Heart left ventricle (tissue), 16 donors: ENCODE results near the gene CD2BP2. TPM values are rescaled to one million over a fixed set of nuclear protein-coding genes. Genes with fewer than 3 reads are reported as not detected.
A peak's percentile ranks its signal among the peaks of the same experiment; 100 is the strongest.
"Not testable (repeated sequence)": the region's sequence is repeated elsewhere in the genome, so short reads cannot be mapped to it uniquely, and the experiment has no call there.

Experiments
- ATAC-seq, 4 donors: fragments of 200-7000 bp; cut with Tn5 transposase; one replicate each; pipeline ENCODE4 v1.9.1; 2020 to 2022; ENCODE audit warnings: moderate library complexity in 4 of 4, mild to moderate bottlenecking in 3 of 4, moderate number of reproducible peaks in 1 of 4
- DNase-seq, 5 donors: peaks; one replicate each; pipeline ENCODE4 v3.0.0-alpha.2; 2020
- H3K27ac ChIP-seq, 12 donors: fragments of 200-600 bp; sonication (generic) in 4 of 12; one replicate each; pipeline versions ENCODE4 v1.5.0 to v1.8.0; 2016 to 2022; ENCODE audit warnings: mild to moderate bottlenecking in 2 of 12
- H3K27me3 ChIP-seq, 9 donors: fragments of 200-600 bp; sonication (generic) in 2 of 9; one replicate each; pipeline versions ENCODE4 v1.5.1 to v1.8.0; 2016 to 2022; ENCODE audit warnings: mild to moderate bottlenecking in 3 of 9
- H3K36me3 ChIP-seq, 9 donors: fragments of 200-600 bp; sonication (generic) in 2 of 9; one replicate each; pipeline versions ENCODE4 v1.5.0 to v1.8.0; 2018 to 2022; ENCODE audit warnings: mild to moderate bottlenecking in 2 of 9
- H3K4me1 ChIP-seq, 12 donors: fragments of 200-600 bp; sonication (generic) in 4 of 12; one replicate each; pipeline versions ENCODE4 v1.5.0 to v1.8.0; 2016 to 2022; ENCODE audit warnings: mild to moderate bottlenecking in 3 of 12
- H3K4me3 ChIP-seq, 12 donors: fragments of 200-600 bp; sonication (generic) in 4 of 12; one replicate each; pipeline versions ENCODE4 v1.5.0 to v1.8.0; 2017 to 2022; ENCODE audit warnings: mild to moderate bottlenecking in 9 of 12, moderate library complexity in 4 of 12
- H3K9me3 ChIP-seq, 12 donors: fragments of 200-600 bp; sonication (generic) in 4 of 12; one replicate each; pipeline versions ENCODE4 v1.5.0 to v1.8.0; 2016 to 2022; ENCODE audit warnings: mild to moderate bottlenecking in 1 of 12
- POLR2A ChIP-seq, 2 donors: fragments of 450-650 bp; IDR thresholded peaks; one replicate each; pipeline ENCODE4 v1.6.1; 2017; ENCODE audit warnings: antibody characterized with exemption in 2 of 2, mild to moderate bottlenecking in 2 of 2, moderate library complexity in 2 of 2
- WGBS, 4 donors: extraction: QIAGEN DNeasy Blood & Tissue Kit in 2 of 4; methylation state at CpG; one replicate each; pipeline versions ENCODE4 v1.1.5 to v1.1.7; 2013 to 2018; 5-methylcytosine and 5-hydroxymethylcytosine counted together
- intact Hi-C, 10 donors: fragments of 100-400 bp; cut with DNase I; formaldehyde crosslinking; loops; one replicate each; pipeline versions ENCODE4 v1.11.1 to v1.14.2; 2022
- polyA plus RNA-seq, 2 donors: library from polyadenylated mRNA; stranded (reverse); fragments of 200-250 nt; gene quantifications; one replicate each; pipeline ENCODE4 v1.2.3, GENCODE V29; 2013
- total RNA-seq, 9 donors: library from RNA; depleted of rRNA in 2 of 9; stranded (reverse); fragments of >200 nt in 2 of 9; fragmentation: NEBNext Ultra II Directional in 3 of 9; extraction: Animal tissue kit (Norgen Biotek cat#: 25700) in 3 of 9; gene quantifications; one replicate each; pipeline versions ENCODE4 v1.1.0 to v1.2.4, GENCODE V29; 2016 to 2023
- TF ChIP-seq, protein P1 (sequence below), 12 donors: fragments of 200-600 bp; sonication (generic) in 4 of 12; IDR thresholded peaks; one replicate each; pipeline versions ENCODE4 v1.5.0 to v1.8.0; 2018 to 2022; ENCODE audit warnings: antibody characterized with exemption in 12 of 12, mild to moderate bottlenecking in 5 of 12
- donor health status: ischemic (EF 13 %, LVEDD 7.1; RV severe dilation, severe dysfunction).
- donor health status: healthy with polysubstance abuse.
- donor health status: DM: no; HTN: yes; CAD: no.
- donor health status: DM: no; HTN: no; CAD: no.
- donor health status: ischemic (EF 25% LVEDD 6.9; RV normal size, moderate dysfunction).
- donor health status: ischemic (EF 25% LVEDD 5.7; RV mildly dilated, moderate dysfunction).
- donor health status: healthy.
- donor health status: DM: yes; HTN: yes; CAD: no.
- donor health status: ischemic (EF 35%, LVEDD 5.7; RV mildly dilated, moderate dysfunction).
- donor health status: nonischemic (EF 11% LVEDD 7.7; RV severe dilation, severe dysfunction).
- donor health status: DM: yes; HTN: yes; CAD: no.
- donor health status: PGD.
- donor health status: ischemic (EF 29% LVEDD 5.4; RV normal size, mild dysfunction).
- donor health status: nonischemic (EF 23%, LVEDD 6.1; RV moderate dilation, normal function).

Gene CD2BP2
- total and polyA plus RNA-seq, 11 donors: 21.5 to 54.5 (median 39.8) TPM

- Histone ChIP-seq H3K4me3 (no peak overlapping the region), H3K9me3 (no peaks in the 10 kb centered on the region), H3K27me3 (no peaks in the 10 kb centered on the region), H3K36me3 (peaks cover 0 to 22% (median 16%) of the 10 kb centered on the region in 9 donors), H3K27ac (no peak overlapping the region), H3K4me1 (peaks cover 0 to under 1% (median 0%) of the 10 kb centered on the region in 12 donors)
- 95 to 98% (median 95%) methylated on average over 3 of the region's 3 CpGs for WGBS, 4 donors
- TF ChIP-seq POLR2A (IDR thresholded peaks at IDR 0.05): no peak
- TF ChIP-seq, protein P1, sequence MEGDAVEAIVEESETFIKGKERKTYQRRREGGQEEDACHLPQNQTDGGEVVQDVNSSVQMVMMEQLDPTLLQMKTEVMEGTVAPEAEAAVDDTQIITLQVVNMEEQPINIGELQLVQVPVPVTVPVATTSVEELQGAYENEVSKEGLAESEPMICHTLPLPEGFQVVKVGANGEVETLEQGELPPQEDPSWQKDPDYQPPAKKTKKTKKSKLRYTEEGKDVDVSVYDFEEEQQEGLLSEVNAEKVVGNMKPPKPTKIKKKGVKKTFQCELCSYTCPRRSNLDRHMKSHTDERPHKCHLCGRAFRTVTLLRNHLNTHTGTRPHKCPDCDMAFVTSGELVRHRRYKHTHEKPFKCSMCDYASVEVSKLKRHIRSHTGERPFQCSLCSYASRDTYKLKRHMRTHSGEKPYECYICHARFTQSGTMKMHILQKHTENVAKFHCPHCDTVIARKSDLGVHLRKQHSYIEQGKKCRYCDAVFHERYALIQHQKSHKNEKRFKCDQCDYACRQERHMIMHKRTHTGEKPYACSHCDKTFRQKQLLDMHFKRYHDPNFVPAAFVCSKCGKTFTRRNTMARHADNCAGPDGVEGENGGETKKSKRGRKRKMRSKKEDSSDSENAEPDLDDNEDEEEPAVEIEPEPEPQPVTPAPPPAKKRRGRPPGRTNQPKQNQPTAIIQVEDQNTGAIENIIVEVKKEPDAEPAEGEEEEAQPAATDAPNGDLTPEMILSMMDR (IDR thresholded peaks at IDR 0.05): no peak
- no peak for DNase-seq
- intact Hi-C loops: no loop called here
- ATAC-seq: no peak
Observed at GRCh38 chr16:30346286-30346685, 8.8 kb downstream of the CD2BP2 start.

DNA sequence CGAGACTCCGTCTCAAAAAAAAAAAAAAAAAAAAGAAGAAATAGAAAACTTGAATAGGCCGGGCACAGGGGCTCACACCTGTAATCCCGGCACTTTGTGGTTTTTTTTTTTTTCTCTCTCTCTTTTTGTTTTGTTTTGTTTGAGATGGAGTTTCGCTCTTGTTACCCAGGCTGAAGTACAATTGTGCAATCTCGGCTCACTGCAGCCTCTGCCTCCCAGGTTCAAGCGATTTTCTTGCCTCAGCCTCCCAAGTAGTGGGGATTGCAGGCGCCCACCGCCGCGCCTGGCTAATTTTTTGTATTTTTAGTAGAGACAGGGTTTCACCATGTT, 11.7 kb downstream of the CD2BP2 start:
- H3K27me3 ChIP-seq, H3K4me1 ChIP-seq, H3K36me3 ChIP-seq, H3K9me3 ChIP-seq, H3K4me3 ChIP-seq, DNase-seq, intact Hi-C loops, H3K27ac ChIP-seq, ATAC-seq: not testable (repeated sequence)
- 95 to 97% (median 96%) methylated on average over 11 of the region's 11 CpGs for WGBS, 4 donors

- intact Hi-C loops: no loop called here
- 93 to 96% (median 94%) methylated on average over 32 of the region's 32 CpGs for WGBS, 4 donors
- ATAC-seq: peak in 1 of 4 donors; percentile 11
Observed at GRCh38 chr16:30342751-30343490, 12.2 kb downstream of the CD2BP2 start.

GRCh38 chr16:30341971-30342370, 13.1 kb downstream of the CD2BP2 start:
- H3K4me3 ChIP-seq, H3K4me1 ChIP-seq, H3K9me3 ChIP-seq, DNase-seq, H3K36me3 ChIP-seq, H3K27ac ChIP-seq, ATAC-seq, H3K27me3 ChIP-seq, intact Hi-C loops: not testable (repeated sequence)
- 91 to 95% (median 93%) methylated on average over 8 of the region's 8 CpGs for WGBS, 4 donors

More at GRCh38 chr16:30342751-30343490, 12.2 kb downstream of the CD2BP2 start:
- Histone ChIP-seq H3K27ac (no peak overlapping the region), H3K4me1 (no peaks in the 10 kb centered on the region), H3K9me3 (no peaks in the 10 kb centered on the region), H3K36me3 (no peaks in the 10 kb centered on the region), H3K4me3 (no peak overlapping the region), H3K27me3 (no peaks in the 10 kb centered on the region)
- TF ChIP-seq, protein P1 (IDR thresholded peaks at IDR 0.05): no peak
- TF ChIP-seq POLR2A (IDR thresholded peaks at IDR 0.05): no peak
- no peak for DNase-seq

GRCh38 chr16:30340621-30341020, 14.5 kb downstream of the CD2BP2 start:
- intact Hi-C loops: no loop called here
- Histone ChIP-seq H3K4me1 (peaks cover 0 to 9% (median 5%) of the 10 kb centered on the region in 12 donors), H3K27ac (no peak overlapping the region), H3K27me3 (no peaks in the 10 kb centered on the region), H3K36me3 (no peaks in the 10 kb centered on the region), H3K9me3 (no peaks in the 10 kb centered on the region), H3K4me3 (no peak overlapping the region)
- 89 to 93% (median 91%) methylated on average over 11 to 13 of the region's 13 CpGs for WGBS, 4 donors
- ATAC-seq: no peak
- DNase-seq: no peak
- no peak for TF ChIP-seq POLR2A (IDR thresholded peaks at IDR 0.05)
- TF ChIP-seq, protein P1 (IDR thresholded peaks at IDR 0.05): no peak

GRCh38 chr16:30338715-30339114, 16.4 kb downstream of the CD2BP2 start:
- ATAC-seq, intact Hi-C loops: not testable (repeated sequence)
- WGBS, 4 donors: 70 to 96% (median 91%) methylated on average over 4 to 5 of the region's 5 CpGs

DNA sequence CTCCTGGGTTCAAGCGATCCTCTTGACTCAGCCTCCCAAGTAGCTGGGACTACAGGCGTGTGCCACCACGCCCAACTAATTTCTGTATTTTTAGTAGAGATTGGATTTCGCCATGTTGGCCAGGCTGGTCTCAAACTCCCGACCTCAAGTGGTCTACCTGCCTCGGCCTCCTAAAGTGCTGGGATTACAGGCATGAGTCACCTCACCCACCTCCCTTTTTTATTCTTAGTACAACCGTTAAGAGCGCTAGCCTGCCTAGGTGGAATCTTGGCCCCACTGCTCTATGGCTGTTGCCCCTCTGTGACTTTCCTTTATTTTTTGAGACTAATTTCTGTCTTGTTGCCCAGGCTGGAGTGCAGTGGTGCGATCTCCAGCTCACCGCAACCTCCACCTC, 17.1 kb downstream of the CD2BP2 start:
- H3K36me3 ChIP-seq, H3K9me3 ChIP-seq, H3K4me3 ChIP-seq, intact Hi-C loops, H3K27ac ChIP-seq, ATAC-seq, H3K27me3 ChIP-seq, DNase-seq: not testable (repeated sequence)
- WGBS, 4 donors: 95 to 97% (median 96%) methylated on average over 10 of the region's 10 CpGs
- peaks cover 0 to 11% (median 6%) of the 10 kb centered on the region in 12 donors for H3K4me1 ChIP-seq

More at GRCh38 chr16:30338715-30339114, 16.4 kb downstream of the CD2BP2 start:
- H3K27ac ChIP-seq, H3K27me3 ChIP-seq, H3K4me3 ChIP-seq, H3K36me3 ChIP-seq, H3K9me3 ChIP-seq, DNase-seq: not testable (repeated sequence)
- peaks cover 0 to 11% (median 6%) of the 10 kb centered on the region in 12 donors for H3K4me1 ChIP-seq
